ENCODE results near the gene BATF3.

DNA sequence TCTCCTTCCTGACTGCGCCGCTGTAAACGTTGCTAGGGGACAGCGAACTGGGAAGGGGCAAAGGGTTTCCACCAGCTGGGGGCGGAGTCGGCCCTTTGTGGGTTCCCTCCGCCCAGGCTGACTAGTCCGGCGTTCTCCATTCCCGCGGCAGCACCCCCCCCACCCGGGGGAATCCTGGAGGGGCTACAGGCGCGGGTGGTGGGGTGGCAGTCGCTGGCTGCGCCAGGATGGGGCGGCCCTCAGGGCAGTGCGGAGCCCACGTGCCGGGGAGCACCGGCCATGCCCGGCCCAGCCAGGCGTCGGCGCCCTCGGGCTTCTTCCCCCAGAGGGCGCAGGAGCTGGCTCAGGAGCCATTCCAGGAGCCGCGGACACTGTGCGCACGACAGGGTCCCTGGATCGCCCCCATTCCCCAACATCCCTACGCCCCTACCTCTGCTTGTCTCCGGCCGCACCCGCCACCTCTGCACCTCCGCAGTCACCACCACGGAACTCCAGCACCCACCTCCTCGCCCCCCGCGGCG is 476 bp downstream of the BATF3 start:
- TF ChIP-seq, protein P1, sequence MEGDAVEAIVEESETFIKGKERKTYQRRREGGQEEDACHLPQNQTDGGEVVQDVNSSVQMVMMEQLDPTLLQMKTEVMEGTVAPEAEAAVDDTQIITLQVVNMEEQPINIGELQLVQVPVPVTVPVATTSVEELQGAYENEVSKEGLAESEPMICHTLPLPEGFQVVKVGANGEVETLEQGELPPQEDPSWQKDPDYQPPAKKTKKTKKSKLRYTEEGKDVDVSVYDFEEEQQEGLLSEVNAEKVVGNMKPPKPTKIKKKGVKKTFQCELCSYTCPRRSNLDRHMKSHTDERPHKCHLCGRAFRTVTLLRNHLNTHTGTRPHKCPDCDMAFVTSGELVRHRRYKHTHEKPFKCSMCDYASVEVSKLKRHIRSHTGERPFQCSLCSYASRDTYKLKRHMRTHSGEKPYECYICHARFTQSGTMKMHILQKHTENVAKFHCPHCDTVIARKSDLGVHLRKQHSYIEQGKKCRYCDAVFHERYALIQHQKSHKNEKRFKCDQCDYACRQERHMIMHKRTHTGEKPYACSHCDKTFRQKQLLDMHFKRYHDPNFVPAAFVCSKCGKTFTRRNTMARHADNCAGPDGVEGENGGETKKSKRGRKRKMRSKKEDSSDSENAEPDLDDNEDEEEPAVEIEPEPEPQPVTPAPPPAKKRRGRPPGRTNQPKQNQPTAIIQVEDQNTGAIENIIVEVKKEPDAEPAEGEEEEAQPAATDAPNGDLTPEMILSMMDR (conservative IDR thresholded peaks at IDR 0.05 in 1 of 2, IDR thresholded peaks at IDR 0.05 in 1 of 2; ENCODE audit: extremely low read depth in 1 of 2, insufficient read depth in 1 of 2, low read depth in 1 of 2, low read length in 2 of 2) = peak in 1 of 2 donors; percentile 52
- TF ChIP-seq EZH2 (IDR thresholded peaks at IDR 0.05; ENCODE audit: borderline replicate concordance, low read length) = no peak
